PC-3 (cell line): ENCODE data around the gene PPP1R16B. TPM values are rescaled to one million over a fixed set of nuclear protein-coding genes. Genes with fewer than 3 reads are reported as not detected.

Experiments used
- ATAC-seq: fragments of 200-7000 bp; cut with Tn5 transposase; 2 replicates; pipeline ENCODE4 v1.9.1; 2020; ENCODE audit warnings: mild to moderate bottlenecking, moderate library complexity
- Bru-seq: library from RNA; stranded (reverse); fragments of 400-500 nt; gene quantifications from one replicate; lab custom pipeline; 2021; lab: Mats Ljungman, UMichigan
- BruChase-seq, 2 experiments: library from RNA; stranded (reverse); fragments of 400-500 nt; gene quantifications; one replicate each; lab custom pipeline; 2021; lab: Mats Ljungman, UMichigan
- BruUV-seq: library from RNA; stranded (reverse); fragments of 400-500 nt; replicated peaks from 2 replicates; lab custom pipeline; 2021; lab: Mats Ljungman, UMichigan
- CTCF ChIA-PET: fragments of 300-600 bp; sonication (Branson Sonifier 250); formaldehyde crosslinking; loops from one replicate; lab custom pipeline; 2022; ENCODE audit warnings: antibody characterized with exemption; lab: Charles Lee
- POLR2A ChIA-PET: fragments of 300-600 bp; sonication (Branson Sonifier 250); formaldehyde crosslinking; loops from one replicate; lab custom pipeline; 2022; ENCODE audit warnings: antibody characterized with exemption; ENCODE audit not compliant: unreplicated experiment; lab: Charles Lee
- DNase-seq: peaks from one replicate; pipeline ENCODE4 v3.0.0-alpha.2; 2015
- H2AFZ ChIP-seq: fragments of 300-600 bp; sonication (generic); 2 replicates; pipeline ENCODE4 v1.6.0; 2016; ENCODE audit warnings: antibody characterized with exemption, low read length
- H3F3A ChIP-seq: fragments of 300-600 bp; sonication (generic); one replicate; pipeline ENCODE4 v1.6.0; 2017; ENCODE audit warnings: antibody characterized with exemption, low read length, control low read depth, mild to moderate bottlenecking; ENCODE audit not compliant: unreplicated experiment
- H3K27ac ChIP-seq: fragments of 300-600 bp; sonication (generic); 2 replicates; pipeline ENCODE4 v1.5.1; 2016; ENCODE audit warnings: mild to moderate bottlenecking, low read length
- H3K27me3 ChIP-seq: fragments of 300-600 bp; sonication (generic); 2 replicates; pipeline ENCODE4 v1.6.1; 2016; ENCODE audit warnings: low read length, mixed read lengths
- H3K36me3 ChIP-seq: fragments of 300-600 bp; sonication (generic); 2 replicates; pipeline ENCODE4 v1.6.1; 2016; ENCODE audit warnings: low read depth, mixed run types, low read length, mixed read lengths
- H3K4me1 ChIP-seq: fragments of 300-600 bp; sonication (generic); 2 replicates; pipeline ENCODE4 v1.5.1; 2016; ENCODE audit warnings: low read length; ENCODE audit not compliant: insufficient read depth
- H3K4me2 ChIP-seq: fragments of 300-600 bp; sonication (generic); 2 replicates; pipeline ENCODE4 v1.6.0; 2016; ENCODE audit warnings: low read length
- H3K4me3 ChIP-seq: fragments of 300-600 bp; sonication (generic); 2 replicates; pipeline ENCODE4 v1.5.1; 2016; ENCODE audit warnings: mild to moderate bottlenecking, low read length, mixed read lengths
- H3K79me2 ChIP-seq: fragments of 300-600 bp; sonication (generic); 2 replicates; pipeline ENCODE4 v1.6.1; 2017; ENCODE audit warnings: low read length, mixed read lengths
- H3K9ac ChIP-seq: fragments of 300-600 bp; sonication (generic); 2 replicates; pipeline ENCODE4 v1.6.0; 2016; ENCODE audit warnings: mild to moderate bottlenecking, low read length
- H3K9me2 ChIP-seq: fragments of 300-600 bp; sonication (generic); replicated peaks from 2 replicates; pipeline ENCODE4 v1.6.1; 2016; ENCODE audit warnings: mixed run types, low read length, mixed read lengths
- H3K9me3 ChIP-seq: fragments of 300-600 bp; sonication (generic); 2 replicates; pipeline ENCODE4 v1.6.1; 2016; ENCODE audit warnings: low read length, mixed read lengths
- H4K20me1 ChIP-seq: fragments of 300-600 bp; sonication (generic); 2 replicates; pipeline ENCODE4 v1.6.1; 2016; ENCODE audit warnings: low read length, mixed read lengths
- EZH2 ChIP-seq: fragments of 300-600 bp; sonication (generic); IDR thresholded peaks from one replicate; pipeline ENCODE4 v1.6.1; 2017; ENCODE audit warnings: antibody characterized with exemption, mild to moderate bottlenecking, low read length; ENCODE audit not compliant: unreplicated experiment
- EZH2phosphoT487 ChIP-seq: fragments of 300-600 bp; sonication (generic); IDR thresholded peaks from 2 replicates; pipeline ENCODE4 v1.6.1; 2018; ENCODE audit warnings: mild to moderate bottlenecking, antibody characterized with exemption, low read length, borderline replicate concordance
- intact Hi-C: fragments of 100-400 bp; cut with micrococcal nuclease; formaldehyde crosslinking; loops from 2 replicates; pipeline ENCODE4 v1.9.0; 2023
- long read RNA-seq: library from polyadenylated mRNA; unstranded; transcript quantifications from one replicate; pipeline ENCODE4 v2.0.0, GENCODE V29; 2021; ENCODE audit not compliant: unreplicated experiment
- total RNA-seq: library from RNA; depleted of rRNA; stranded (reverse); fragments of >200 nt; gene quantifications from 2 replicates; pipeline ENCODE4 v1.2.3, GENCODE V29; 2014; rRNA removed
- TF ChIP-seq, protein P1 (sequence below): fragments of 300-600 bp; sonication (generic); conservative IDR thresholded peaks from 2 replicates; pipeline ENCODE4 v1.5.1; 2017; ENCODE audit warnings: antibody characterized with exemption, low read depth, mild to moderate bottlenecking, low read length

Gene PPP1R16B
- total RNA-seq (0.04 and 0.12 TPM in 2 replicates), Bru-seq, nascent RNA (percentile 4 among the genes with signal in this experiment), BruChase-seq, experiment 1, labeled RNA remaining after a 6-hour chase (percentile 8 among the genes with signal in this experiment), BruChase-seq, experiment 2, labeled RNA remaining after a 2-hour chase (percentile 14 among the genes with signal in this experiment)
- long read RNA-seq = 0 reads

DNA sequence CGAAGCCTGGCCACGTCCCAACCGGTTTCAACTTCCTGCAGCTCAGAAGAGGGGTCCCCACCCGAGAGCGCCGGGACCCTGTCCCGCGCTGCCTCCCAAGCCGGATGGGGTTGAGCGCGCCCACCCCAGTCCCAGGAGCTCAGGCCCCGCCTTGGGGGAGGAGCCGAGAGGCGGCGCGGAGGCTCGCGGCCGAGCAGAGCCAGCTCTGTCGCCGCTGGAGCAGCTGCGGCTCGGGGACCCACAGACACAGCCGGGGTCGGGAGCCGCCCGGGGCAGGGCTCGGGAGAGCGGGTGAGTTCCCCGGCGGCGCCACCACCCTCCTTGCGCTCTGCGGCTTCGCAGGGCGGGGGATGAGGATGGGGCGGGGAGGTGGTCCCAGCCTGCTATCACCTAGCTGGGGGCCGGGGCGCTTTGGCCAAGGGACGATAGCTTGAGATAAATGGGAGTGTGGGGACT lies at the start of gene PPP1R16B:
Gene PPP1R16B (plus strand): TSS at position 196 of the 456 bp plus-strand sequence. CDS start 30,229 bp downstream, outside the sequence.
- H3K9me3 ChIP-seq = no peaks in the 10 kb centered on the region
- H3K4me3 ChIP-seq = peak within 1 kb of the TSS; percentile 46; the same call in 1 of the 2 replicates

DNA sequence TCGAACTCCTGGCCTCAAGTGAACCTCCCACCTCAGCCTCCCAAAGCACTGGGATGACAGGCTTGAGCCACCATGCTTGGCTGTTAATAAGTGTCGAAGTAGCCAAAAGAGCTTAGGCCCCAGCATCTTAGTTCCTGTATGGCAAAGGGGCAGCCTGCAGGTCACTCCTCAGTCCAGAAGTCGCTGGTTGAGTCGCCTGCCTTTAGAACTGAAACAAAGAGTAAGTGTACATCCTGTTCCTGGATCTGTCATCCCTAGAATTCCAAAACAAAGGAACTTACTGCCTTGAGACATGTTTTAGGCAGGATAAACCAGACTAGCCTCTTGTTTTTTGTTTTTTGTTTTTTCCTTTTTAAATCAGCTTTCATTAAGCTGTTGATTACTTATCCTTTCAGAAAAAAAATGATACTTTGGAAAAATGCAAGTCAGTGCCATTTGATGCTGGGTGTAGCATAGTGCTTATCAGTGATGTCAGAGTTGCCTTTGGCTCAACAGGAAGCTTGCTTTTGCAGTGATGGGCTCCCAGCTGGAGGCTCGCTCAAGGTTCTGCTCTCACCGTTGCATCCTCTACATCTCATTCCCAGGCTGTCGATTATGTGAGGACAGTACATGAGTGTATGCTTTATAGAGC lies 48.2 kb upstream of the PPP1R16B start:
- no peak overlapping the region for H3K4me3 ChIP-seq
- ChIA-PET POLR2A (no interaction called here), CTCF (no interaction called here)
- ATAC-seq (no peak), DNase-seq (no peak)
- peaks cover 36% of the 10 kb centered on the region for H3K36me3 ChIP-seq
- no TSS peak for BruUV-seq
- no peaks in the 10 kb centered on the region for H3F3A ChIP-seq
- H3K79me2 ChIP-seq = no peaks in the 10 kb centered on the region
- TF ChIP-seq EZH2phosphoT487 = no peak
- TF ChIP-seq EZH2 = no peak
- TF ChIP-seq, protein P1, sequence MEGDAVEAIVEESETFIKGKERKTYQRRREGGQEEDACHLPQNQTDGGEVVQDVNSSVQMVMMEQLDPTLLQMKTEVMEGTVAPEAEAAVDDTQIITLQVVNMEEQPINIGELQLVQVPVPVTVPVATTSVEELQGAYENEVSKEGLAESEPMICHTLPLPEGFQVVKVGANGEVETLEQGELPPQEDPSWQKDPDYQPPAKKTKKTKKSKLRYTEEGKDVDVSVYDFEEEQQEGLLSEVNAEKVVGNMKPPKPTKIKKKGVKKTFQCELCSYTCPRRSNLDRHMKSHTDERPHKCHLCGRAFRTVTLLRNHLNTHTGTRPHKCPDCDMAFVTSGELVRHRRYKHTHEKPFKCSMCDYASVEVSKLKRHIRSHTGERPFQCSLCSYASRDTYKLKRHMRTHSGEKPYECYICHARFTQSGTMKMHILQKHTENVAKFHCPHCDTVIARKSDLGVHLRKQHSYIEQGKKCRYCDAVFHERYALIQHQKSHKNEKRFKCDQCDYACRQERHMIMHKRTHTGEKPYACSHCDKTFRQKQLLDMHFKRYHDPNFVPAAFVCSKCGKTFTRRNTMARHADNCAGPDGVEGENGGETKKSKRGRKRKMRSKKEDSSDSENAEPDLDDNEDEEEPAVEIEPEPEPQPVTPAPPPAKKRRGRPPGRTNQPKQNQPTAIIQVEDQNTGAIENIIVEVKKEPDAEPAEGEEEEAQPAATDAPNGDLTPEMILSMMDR = no peak
- no peaks in the 10 kb centered on the region for H4K20me1 ChIP-seq
- H3K9ac ChIP-seq = no peak overlapping the region
- H3K9me3 ChIP-seq = no peaks in the 10 kb centered on the region
- intact Hi-C loops = no loop called here
- H2AFZ ChIP-seq = no peak overlapping the region
- no peak overlapping the region for H3K27ac ChIP-seq
- no peak overlapping the region for H3K4me2 ChIP-seq
- no peaks in the 10 kb centered on the region for H3K4me1 ChIP-seq
- H3K9me2 ChIP-seq = no peaks in the 10 kb centered on the region
- no peaks in the 10 kb centered on the region for H3K27me3 ChIP-seq

More for the DNA sequence above, at the start of gene PPP1R16B:
- POLR2A ChIA-PET = no interaction called here
- Histone ChIP-seq H4K20me1 (no peaks in the 10 kb centered on the region), H3K27me3 (peaks cover 52% of the 10 kb centered on the region), H3F3A (no peaks in the 10 kb centered on the region), H3K9me2 (no peaks in the 10 kb centered on the region), H3K4me1 (peaks cover 3% of the 10 kb centered on the region; the same call in 1 of the 2 replicates), H3K36me3 (no peaks in the 10 kb centered on the region), H3K4me2 (peak within 1 kb of the TSS; percentile 67), H3K27ac (no peak within 1 kb of the TSS), H3K79me2 (no peaks in the 10 kb centered on the region), H3K9ac (no peak within 1 kb of the TSS), H2AFZ (peak within 1 kb of the TSS; percentile 53; the same call in 1 of the 2 replicates)
- CTCF ChIA-PET = no interaction called here
- intact Hi-C loops = no loop called here
- TF ChIP-seq EZH2 = no peak
- DNase-seq = no peak
- peak; percentile 35; the same call in 1 of the 2 replicates for ATAC-seq
- no TSS peak for BruUV-seq

DNA sequence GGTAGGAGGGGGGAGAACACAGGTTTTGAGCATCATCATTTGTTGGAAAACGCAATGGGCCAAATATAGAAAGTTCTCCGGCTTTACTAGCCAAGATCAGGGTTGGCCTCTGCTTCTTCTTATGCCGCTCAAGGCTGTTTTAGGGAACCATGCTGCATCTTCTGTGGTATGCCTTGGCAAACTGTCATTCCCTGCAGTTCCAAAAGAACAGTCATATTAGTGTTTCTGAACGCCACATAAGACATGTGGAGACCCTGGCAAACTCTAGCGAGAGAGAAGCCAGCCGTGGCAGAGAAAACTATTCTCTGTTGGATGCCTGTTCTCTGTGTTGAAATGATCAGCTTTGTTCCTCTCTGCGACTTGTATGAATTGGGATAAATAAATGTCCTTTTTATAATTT lies 46.4 kb upstream of the PPP1R16B start:
- BruUV-seq = no TSS peak

More for the DNA sequence above, 46.4 kb upstream of the PPP1R16B start:
- H3K9ac ChIP-seq = no peak overlapping the region
- no peaks in the 10 kb centered on the region for H4K20me1 ChIP-seq
- H3F3A ChIP-seq = no peaks in the 10 kb centered on the region
- no peak for ATAC-seq
- H3K9me3 ChIP-seq = no peaks in the 10 kb centered on the region
- H3K4me1 ChIP-seq = peaks cover 3% of the 10 kb centered on the region
- H2AFZ ChIP-seq = no peak overlapping the region
- TF ChIP-seq, protein P1 = no peak
- TF ChIP-seq EZH2 (no peak), EZH2phosphoT487 (no peak)
- no peaks in the 10 kb centered on the region for H3K79me2 ChIP-seq
- H3K4me2 ChIP-seq = no peak overlapping the region
- no peaks in the 10 kb centered on the region for H3K9me2 ChIP-seq
- ChIA-PET CTCF (no interaction called here), POLR2A (no interaction called here)
- intact Hi-C loops = no loop called here
- no peak for DNase-seq
- no peak overlapping the region for H3K27ac ChIP-seq
- H3K36me3 ChIP-seq = peaks cover 24% of the 10 kb centered on the region; the same call in 1 of the 2 replicates
- H3K27me3 ChIP-seq = no peaks in the 10 kb centered on the region
- no peak overlapping the region for H3K4me3 ChIP-seq
